MCF 10A (cell line): ENCODE results near the gene FGD5. TPM values are rescaled to one million over a fixed set of nuclear protein-coding genes. Genes with fewer than 3 reads are reported as not detected.

ENCODE experiments used
- BruUV-seq: library from RNA; stranded (reverse); fragments of 400-500 nt; replicated peaks from 2 replicates; lab custom pipeline; 2021; lab: Mats Ljungman, UMichigan
- CTCF ChIA-PET: fragments of 300-600 bp; sonication (Branson Sonifier 250); formaldehyde crosslinking; extraction: SDS; loops from one replicate; lab custom pipeline; 2021; ENCODE audit warnings: antibody characterized with exemption, inconsistent platforms; lab: Yijun Ruan, JAX
- POLR2A ChIA-PET: fragments of 300-600, 350-650 bp; sonication (Branson Sonifier 250); formaldehyde crosslinking; extraction: SDS; loops from one replicate; lab custom pipeline; 2020; ENCODE audit warnings: antibody characterized with exemption, inconsistent platforms; lab: Yijun Ruan, JAX
- DNase-seq: peaks from one replicate; pipeline ENCODE4 v3.0.0-alpha.2; 2018; ENCODE audit not compliant: unreplicated experiment
- H3K27ac Mint-ChIP-seq: one replicate; pipeline ENCODE4 v1.8.0; 2022; ENCODE audit warnings: mild to moderate bottlenecking, low read depth, mixed read lengths; ENCODE audit not compliant: unreplicated experiment
- H3K27me3 Mint-ChIP-seq: one replicate; pipeline ENCODE4 v1.8.0; 2022; ENCODE audit warnings: mixed read lengths; ENCODE audit not compliant: insufficient read depth, unreplicated experiment
- H3K36me3 Mint-ChIP-seq: one replicate; pipeline ENCODE4 v1.8.0; 2022; ENCODE audit warnings: mild to moderate bottlenecking, moderate library complexity, mixed read lengths; ENCODE audit not compliant: insufficient read depth, unreplicated experiment
- H3K4me1 Mint-ChIP-seq: one replicate; pipeline ENCODE4 v1.8.0; 2022; ENCODE audit warnings: mixed read lengths; ENCODE audit not compliant: insufficient read depth, unreplicated experiment
- H3K4me3 Mint-ChIP-seq: one replicate; pipeline ENCODE4 v1.8.0; 2022; ENCODE audit warnings: mild to moderate bottlenecking, moderate library complexity, mixed read lengths; ENCODE audit not compliant: unreplicated experiment
- H3K9me3 Mint-ChIP-seq: one replicate; pipeline ENCODE4 v1.8.0; 2022; ENCODE audit warnings: mixed read lengths; ENCODE audit not compliant: unreplicated experiment
- CTCF ChIP-seq: fragments of 200-600 bp; IDR thresholded peaks from one replicate; pipeline ENCODE4 v1.8.0; 2022; ENCODE audit warnings: antibody characterized with exemption, mild to moderate bottlenecking; ENCODE audit not compliant: unreplicated experiment
- intact Hi-C: fragments of 100-400 bp; cut with micrococcal nuclease; formaldehyde crosslinking; loops from 2 replicates; pipeline ENCODE4 v1.14.1; 2022
- total RNA-seq: library from RNA; stranded (reverse); gene quantifications from 2 replicates; pipeline ENCODE4 v1.2.3, GENCODE V29; 2022

FGD5 gene
- total RNA-seq, 1 experiment from 2014 or later = not detected

GRCh38 chr3:14847613-14848541 is 29.1 kb downstream of the FGD5 start:
- intact Hi-C loops = no loop called here
- Mint-ChIP-seq H3K4me1 (no peaks in the 10 kb centered on the region), H3K27ac (no peak overlapping the region), H3K27me3 (peaks cover 46% of the 10 kb centered on the region), H3K9me3 (no peaks in the 10 kb centered on the region), H3K4me3 (no peak overlapping the region), H3K36me3 (no peaks in the 10 kb centered on the region)
- ChIA-PET CTCF (interaction anchor here (0.7 kb wide), 1 partner anchor 56 kb away, joined by 3 read pairs; no protein-coding TSS in a partner anchor), POLR2A (no interaction called here)
- peak; percentile 10 for DNase-seq
- no peak for TF ChIP-seq CTCF
- BruUV-seq = no TSS peak

- no peak overlapping the region for H3K27ac Mint-ChIP-seq
- intact Hi-C loops = no loop called here
- no peak for TF ChIP-seq CTCF
- CTCF ChIA-PET = no interaction called here
- BruUV-seq = no TSS peak
- DNase-seq = no peak
- no peak overlapping the region for H3K4me3 Mint-ChIP-seq
- H3K9me3 Mint-ChIP-seq = no peaks in the 10 kb centered on the region
- H3K36me3 Mint-ChIP-seq = no peaks in the 10 kb centered on the region
- no peaks in the 10 kb centered on the region for H3K4me1 Mint-ChIP-seq
- peaks cover 44% of the 10 kb centered on the region for H3K27me3 Mint-ChIP-seq
- POLR2A ChIA-PET = no interaction called here
Observed at GRCh38 chr3:14848906-14849305, 30.1 kb downstream of the FGD5 start.

GRCh38 chr3:14849638-14850230 is 31.0 kb downstream of the FGD5 start:
- H3K27me3 Mint-ChIP-seq = peaks cover 40% of the 10 kb centered on the region
- ChIA-PET CTCF (no interaction called here), POLR2A (no interaction called here)
- no peak for DNase-seq
- H3K4me1 Mint-ChIP-seq = no peaks in the 10 kb centered on the region
- TF ChIP-seq CTCF = no peak
- H3K4me3 Mint-ChIP-seq = no peak overlapping the region
- H3K36me3 Mint-ChIP-seq = no peaks in the 10 kb centered on the region
- no TSS peak for BruUV-seq
- no peak overlapping the region for H3K27ac Mint-ChIP-seq
- intact Hi-C loops = no loop called here
- H3K9me3 Mint-ChIP-seq = no peaks in the 10 kb centered on the region

GRCh38 chr3:14852058-14852594 is 33.4 kb downstream of the FGD5 start:
- H3K9me3 Mint-ChIP-seq = no peaks in the 10 kb centered on the region
- no peak overlapping the region for H3K27ac Mint-ChIP-seq
- intact Hi-C loops = no loop called here
- peaks cover 34% of the 10 kb centered on the region for H3K27me3 Mint-ChIP-seq
- no peaks in the 10 kb centered on the region for H3K4me1 Mint-ChIP-seq
- no peaks in the 10 kb centered on the region for H3K36me3 Mint-ChIP-seq
- ChIA-PET CTCF (no interaction called here), POLR2A (no interaction called here)
- no peak for DNase-seq
- no TSS peak for BruUV-seq
- no peak overlapping the region for H3K4me3 Mint-ChIP-seq
- TF ChIP-seq CTCF = no peak
